Measurements from ENCODE around the gene KLF13.
A peak's percentile ranks its signal among the peaks of the same experiment; 100 is the strongest.

The KLF13 gene

GRCh38 chr15:31325595-31326155, 960 bp upstream of the KLF13 start:
- Histone ChIP-seq H3K4me1 (peaks cover 35 to 61% (median 54%) of the 10 kb centered on the region in 10 experiments), H3K27ac (peak overlapping the region; percentile 89 to 100 (median 96)), H3K9me3 (replicated peaks in 1 of 11) (peaks cover 0 to 8% (median 5%) of the 10 kb centered on the region in 11 experiments; a peak in 6 of 22 replicates), H3K9ac (peak overlapping the region; percentile 91 to 99 (median 95)), H3K27me3 (no peaks in the 10 kb centered on the region), H3K4me2 (peak overlapping the region; percentile 88 to 99 (median 97)), H4K20me1 (peaks cover 26 to 33% (median 31%) of the 10 kb centered on the region in 11 experiments), H3K36me3 (peaks cover 0 to 13% (median 12%) of the 10 kb centered on the region in 11 experiments; a peak in 15 of 22 replicates), H3K4me3 (peak overlapping the region; percentile 88 to 97 (median 94))
- TF ChIP-seq Cebpa-rat (IDR thresholded peaks at IDR 0.05), result no peak

- H3K27me3 ChIP-seq, result no peaks in the 10 kb centered on the region
- H3K9me3 ChIP-seq (replicated peaks in 1 of 11), result no peaks in the 10 kb centered on the region
- peaks cover 49 to 67% (median 63%) of the 10 kb centered on the region in 10 experiments for H3K4me1 ChIP-seq
- H3K9ac ChIP-seq, result peak overlapping the region; percentile 91 to 98 (median 95)
- H3K27ac ChIP-seq, result peak overlapping the region; percentile 81 to 98 (median 96)
- H3K4me2 ChIP-seq, result peak overlapping the region; percentile 88 to 98 (median 94)
- H4K20me1 ChIP-seq, result peaks cover 40 to 47% (median 45%) of the 10 kb centered on the region in 11 experiments
- no peak for TF ChIP-seq Cebpa-rat (IDR thresholded peaks at IDR 0.05)
- peaks cover 0 to 26% (median 22%) of the 10 kb centered on the region in 11 experiments; a peak in 17 of 22 replicates for H3K36me3 ChIP-seq
- H3K4me3 ChIP-seq, result peak overlapping the region; percentile 88 to 97 (median 94)
Measured at GRCh38 chr15:31326875-31327668, 437 bp downstream of the KLF13 start.

GRCh38 chr15:31327669-31328427, 1.2 kb downstream of the KLF13 start:
- Histone ChIP-seq H3K9ac (peak overlapping the region; percentile 91 to 98 (median 95)), H3K9me3 (replicated peaks in 1 of 11) (no peaks in the 10 kb centered on the region), H4K20me1 (peaks cover 47 to 55% (median 53%) of the 10 kb centered on the region in 11 experiments), H3K4me1 (peaks cover 56 to 67% (median 64%) of the 10 kb centered on the region in 10 experiments), H3K27ac (peak overlapping the region; percentile 81 to 98 (median 96)), H3K27me3 (no peaks in the 10 kb centered on the region), H3K4me2 (peak overlapping the region; percentile 88 to 98 (median 94)), H3K4me3 (peak overlapping the region; percentile 88 to 97 (median 94)), H3K36me3 (peaks cover 0 to 33% (median 22%) of the 10 kb centered on the region in 11 experiments; a peak in 17 of 22 replicates)
- no peak for TF ChIP-seq Cebpa-rat (IDR thresholded peaks at IDR 0.05)

GRCh38 chr15:31328428-31328968, 1.9 kb downstream of the KLF13 start:
- Histone ChIP-seq H3K9ac (peak overlapping the region; percentile 91 to 98 (median 95)), H3K4me3 (peak overlapping the region; percentile 88 to 97 (median 94)), H3K4me1 (peaks cover 58 to 71% (median 67%) of the 10 kb centered on the region in 10 experiments), H3K9me3 (replicated peaks in 1 of 11) (no peaks in the 10 kb centered on the region), H3K27ac (peak overlapping the region; percentile 81 to 98 (median 96)), H3K36me3 (peaks cover 0 to 40% (median 23%) of the 10 kb centered on the region in 11 experiments; a peak in 17 of 22 replicates), H3K4me2 (peak overlapping the region; percentile 88 to 98 (median 94)), H3K27me3 (no peaks in the 10 kb centered on the region), H4K20me1 (peaks cover 54 to 61% (median 59%) of the 10 kb centered on the region in 11 experiments)
- TF ChIP-seq Cebpa-rat (IDR thresholded peaks at IDR 0.05), result no peak

- Histone ChIP-seq H3K4me1 (peaks cover 58 to 71% (median 67%) of the 10 kb centered on the region in 10 experiments), H3K4me3 (peak overlapping the region; percentile 88 to 97 (median 94)), H3K9ac (peak overlapping the region; percentile 91 to 98 (median 95)), H3K27me3 (no peaks in the 10 kb centered on the region), H3K36me3 (peaks cover 0 to 40% (median 23%) of the 10 kb centered on the region in 11 experiments; a peak in 17 of 22 replicates), H4K20me1 (peaks cover 60 to 67% (median 65%) of the 10 kb centered on the region in 11 experiments), H3K9me3 (replicated peaks in 1 of 11) (no peaks in the 10 kb centered on the region), H3K4me2 (peak overlapping the region; percentile 88 to 98 (median 94)), H3K27ac (peak overlapping the region in 10 of 11 experiments; percentile 94 to 98 (median 96); a peak in 21 of 22 replicates)
- no peak for TF ChIP-seq Cebpa-rat (IDR thresholded peaks at IDR 0.05)
Measured at GRCh38 chr15:31328969-31329639, 2.5 kb downstream of the KLF13 start.

GRCh38 chr15:31329640-31330010, 3.0 kb downstream of the KLF13 start:
- peak overlapping the region in 10 of 11 experiments; percentile 91 to 98 (median 96); a peak in 18 of 22 replicates for H3K9ac ChIP-seq

GRCh38 chr15:31330111-31330785, 3.6 kb downstream of the KLF13 start:
- Histone ChIP-seq H3K4me2 (peak overlapping the region; percentile 88 to 98 (median 94)), H3K36me3 (peaks cover 0 to 40% (median 23%) of the 10 kb centered on the region in 11 experiments; a peak in 17 of 22 replicates), H3K4me1 (peaks cover 58 to 71% (median 66%) of the 10 kb centered on the region in 10 experiments), H4K20me1 (peaks cover 71 to 79% (median 76%) of the 10 kb centered on the region in 11 experiments), H3K27me3 (no peaks in the 10 kb centered on the region), H3K9ac (peak overlapping the region in 8 of 11 experiments; percentile 11 to 98 (median 94); a peak in 12 of 22 replicates), H3K27ac (peak overlapping the region in 2 of 11 experiments; percentile 20 to 98; a peak in 2 of 22 replicates), H3K9me3 (replicated peaks in 1 of 11) (no peaks in the 10 kb centered on the region), H3K4me3 (peak overlapping the region in 9 of 10 experiments; percentile 88 to 97 (median 94); a peak in 15 of 20 replicates)
- TF ChIP-seq Cebpa-rat (IDR thresholded peaks at IDR 0.05), result no peak

More at GRCh38 chr15:31329640-31330010, 3.0 kb downstream of the KLF13 start:
- peaks cover 0 to 40% (median 23%) of the 10 kb centered on the region in 11 experiments; a peak in 17 of 22 replicates for H3K36me3 ChIP-seq
- TF ChIP-seq Cebpa-rat (IDR thresholded peaks at IDR 0.05), result no peak
- peaks cover 58 to 71% (median 67%) of the 10 kb centered on the region in 10 experiments for H3K4me1 ChIP-seq
- H4K20me1 ChIP-seq, result peaks cover 65 to 72% (median 70%) of the 10 kb centered on the region in 11 experiments
- H3K4me2 ChIP-seq, result peak overlapping the region; percentile 88 to 98 (median 94)
- peak overlapping the region; percentile 88 to 97 (median 94) for H3K4me3 ChIP-seq
- no peaks in the 10 kb centered on the region for H3K9me3 ChIP-seq (replicated peaks in 1 of 11)
- H3K27me3 ChIP-seq, result no peaks in the 10 kb centered on the region
- H3K27ac ChIP-seq, result peak overlapping the region in 5 of 11 experiments; percentile 20 to 98 (median 94); a peak in 2 of 22 replicates

Measured in BLaER1 treated with 17β-estradiol and CSF1 and Interleukin-3, amounts not matched to agents 10 nM and 100 nM (cell line).